ENCODE data around the gene GOLGA6B.

DNA sequence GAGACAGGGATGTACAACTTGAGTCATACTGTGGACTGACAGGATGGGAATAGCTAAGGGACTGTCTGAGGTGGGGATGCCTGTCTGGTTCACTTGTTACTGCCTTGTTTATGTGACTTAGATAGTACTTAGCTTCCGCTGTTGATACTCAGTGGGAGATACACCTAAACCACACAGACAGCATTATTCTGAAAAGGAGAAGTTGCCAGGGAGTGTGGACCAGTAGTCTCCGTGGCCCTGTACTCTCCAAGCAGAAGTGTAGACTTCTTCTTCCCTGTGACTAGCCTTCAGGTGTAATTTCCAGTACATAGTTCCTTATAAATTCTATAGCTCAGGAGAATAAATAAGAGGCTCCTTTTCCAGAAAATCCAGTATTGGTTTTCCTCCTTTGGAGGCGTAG, 26.4 kb downstream of the GOLGA6B start:
- TF ChIP-seq, protein P1, sequence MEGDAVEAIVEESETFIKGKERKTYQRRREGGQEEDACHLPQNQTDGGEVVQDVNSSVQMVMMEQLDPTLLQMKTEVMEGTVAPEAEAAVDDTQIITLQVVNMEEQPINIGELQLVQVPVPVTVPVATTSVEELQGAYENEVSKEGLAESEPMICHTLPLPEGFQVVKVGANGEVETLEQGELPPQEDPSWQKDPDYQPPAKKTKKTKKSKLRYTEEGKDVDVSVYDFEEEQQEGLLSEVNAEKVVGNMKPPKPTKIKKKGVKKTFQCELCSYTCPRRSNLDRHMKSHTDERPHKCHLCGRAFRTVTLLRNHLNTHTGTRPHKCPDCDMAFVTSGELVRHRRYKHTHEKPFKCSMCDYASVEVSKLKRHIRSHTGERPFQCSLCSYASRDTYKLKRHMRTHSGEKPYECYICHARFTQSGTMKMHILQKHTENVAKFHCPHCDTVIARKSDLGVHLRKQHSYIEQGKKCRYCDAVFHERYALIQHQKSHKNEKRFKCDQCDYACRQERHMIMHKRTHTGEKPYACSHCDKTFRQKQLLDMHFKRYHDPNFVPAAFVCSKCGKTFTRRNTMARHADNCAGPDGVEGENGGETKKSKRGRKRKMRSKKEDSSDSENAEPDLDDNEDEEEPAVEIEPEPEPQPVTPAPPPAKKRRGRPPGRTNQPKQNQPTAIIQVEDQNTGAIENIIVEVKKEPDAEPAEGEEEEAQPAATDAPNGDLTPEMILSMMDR (tag by site-specific recombination; IDR thresholded peaks at IDR 0.05), result no peak
- TF ChIP-seq ZNF274 (IDR thresholded peaks at IDR 0.05; ENCODE audit: low read length) (no peak), ZNF274 (tag by site-specific recombination; IDR thresholded peaks at IDR 0.05; ENCODE audit: borderline replicate concordance) (no peak), TRIM28 (IDR thresholded peaks at IDR 0.05; ENCODE audit: borderline replicate concordance, low read length) (no peak), KLF10 (tag by site-specific recombination; IDR thresholded peaks at IDR 0.05) (no peak)

Data from HEK293 (cell line).